SK-N-MC (cell line): ENCODE data around the gene DLG1.
A peak's percentile ranks its signal among the peaks of the same experiment; 100 is the strongest.

Experiments used
- DNase-seq: peaks from one replicate; pipeline ENCODE4 v3.0.0-alpha.2; 2011; ENCODE audit warnings: low read depth, low spot score
- H3K27ac ChIP-seq: fragments of 200-600 bp; sonication (generic); 2 replicates; pipeline ENCODE4 v1.5.1; 2016; ENCODE audit warnings: mixed run types
- H3K36me3 ChIP-seq: fragments of 200-600 bp; sonication (generic); 2 replicates; pipeline ENCODE4 v1.6.1; 2017; ENCODE audit warnings: antibody characterized with exemption, low read length, mixed read lengths; ENCODE audit not compliant: insufficient read depth
- H3K4me3 ChIP-seq: fragments of 200-600 bp; sonication (generic); 2 replicates; pipeline ENCODE4 v1.5.1; 2016
- H3K9ac ChIP-seq: fragments of 200-600 bp; sonication (generic); 2 replicates; pipeline ENCODE4 v1.8.0; 2017; ENCODE audit warnings: mixed run types, mixed read lengths; ENCODE audit not compliant: insufficient read length
- H3K9me3 ChIP-seq: fragments of 200-600 bp; sonication (generic); 2 replicates; pipeline ENCODE4 v1.6.1; 2017; ENCODE audit warnings: low read depth, mild to moderate bottlenecking, antibody characterized with exemption, low read length, moderate library complexity, mixed read lengths
- EZH2 ChIP-seq: fragments of 200-600 bp; sonication (generic); IDR thresholded peaks from one replicate; pipeline ENCODE4 v1.6.1; 2017; ENCODE audit warnings: antibody characterized with exemption
- FOXP2 ChIP-seq: optimal IDR thresholded peaks from 2 replicates; pipeline ENCODE3; 2011; ENCODE audit warnings: mild to moderate bottlenecking, moderate library complexity; ENCODE audit not compliant: insufficient read depth; ENCODE audit errors: extremely low read length, control extremely low read depth
- POLR2AphosphoS5 ChIP-seq: IDR thresholded peaks from 2 replicates; pipeline ENCODE4 v1.6.1; 2012; ENCODE audit warnings: mild to moderate bottlenecking, low read depth, low read length, borderline replicate concordance

DLG1 gene

GRCh38 chr3:197253238-197253947 lies 45.0 kb downstream of the DLG1 start:
- DNase-seq = no peak
- no peak overlapping the region for H3K9ac ChIP-seq
- H3K4me3 ChIP-seq = no peak overlapping the region
- H3K36me3 ChIP-seq = peaks cover 47% of the 10 kb centered on the region
- TF ChIP-seq FOXP2 (no peak), POLR2AphosphoS5 (no peak), EZH2 (no peak)
- H3K9me3 ChIP-seq = peaks cover 27% of the 10 kb centered on the region
- H3K27ac ChIP-seq = peak overlapping the region; percentile 27; the same call in 1 of the 2 replicates

GRCh38 chr3:197249542-197249941 lies 48.9 kb downstream of the DLG1 start:
- H3K36me3 ChIP-seq = peaks cover 85% of the 10 kb centered on the region
- no peak overlapping the region for H3K9ac ChIP-seq
- DNase-seq = no peak
- H3K4me3 ChIP-seq = no peak overlapping the region
- H3K9me3 ChIP-seq = peaks cover 40% of the 10 kb centered on the region
- TF ChIP-seq EZH2 (no peak), FOXP2 (no peak), POLR2AphosphoS5 (no peak)
- no peak overlapping the region for H3K27ac ChIP-seq

- Histone ChIP-seq H3K27ac (no peak overlapping the region), H3K36me3 (peaks cover 97% of the 10 kb centered on the region), H3K9me3 (peaks cover 49% of the 10 kb centered on the region), H3K9ac (no peak overlapping the region), H3K4me3 (no peak overlapping the region)
- DNase-seq = no peak
- no peak for TF ChIP-seq FOXP2
- TF ChIP-seq POLR2AphosphoS5 = no peak
- TF ChIP-seq EZH2 = no peak
These were observed 50.1 kb downstream of the DLG1 start for GRCh38 chr3:197248341-197248740.

- no peak overlapping the region for H3K27ac ChIP-seq
- TF ChIP-seq EZH2 = no peak
- no peak for TF ChIP-seq POLR2AphosphoS5
- no peak for TF ChIP-seq FOXP2
- H3K36me3 ChIP-seq = peaks cover 73% of the 10 kb centered on the region
- peaks cover 52% of the 10 kb centered on the region for H3K9me3 ChIP-seq
- H3K9ac ChIP-seq = no peak overlapping the region
- no peak for DNase-seq
- H3K4me3 ChIP-seq = no peak overlapping the region
These were observed 53.7 kb downstream of the DLG1 start for GRCh38 chr3:197244751-197245150.

DNA sequence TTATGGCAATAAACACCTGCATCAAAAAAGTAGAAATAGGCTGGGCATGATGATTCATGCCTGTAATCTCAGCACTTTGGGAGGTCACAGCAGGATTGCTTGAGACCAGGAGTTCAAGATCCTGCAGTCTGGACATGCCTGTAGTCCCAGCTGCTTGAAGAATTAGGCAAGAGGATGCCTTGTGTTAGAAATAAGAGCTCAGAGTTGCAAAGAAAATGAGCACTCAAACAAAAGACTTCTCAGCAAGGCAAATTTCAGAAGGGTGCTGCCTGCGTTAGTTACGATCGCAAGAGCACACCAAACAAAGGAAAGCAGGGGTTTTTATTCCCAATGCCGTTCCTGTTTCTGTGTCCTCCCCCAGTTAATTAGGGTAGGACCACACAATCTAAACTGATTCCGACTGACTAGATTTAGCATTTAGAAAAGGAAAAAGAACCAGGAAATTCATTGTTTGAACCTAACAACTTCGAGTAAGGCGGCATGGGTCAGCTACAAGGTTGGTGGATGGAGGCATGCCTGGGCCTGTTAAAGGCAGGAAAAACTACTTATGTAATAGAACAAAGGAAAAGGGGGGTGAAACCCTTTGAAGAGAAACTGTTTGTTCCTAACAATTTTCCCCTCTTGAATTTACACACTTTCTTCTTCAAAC lies 55.5 kb downstream of the DLG1 start:
- no peak overlapping the region for H3K9ac ChIP-seq
- peaks cover 70% of the 10 kb centered on the region for H3K36me3 ChIP-seq
- H3K9me3 ChIP-seq = peaks cover 48% of the 10 kb centered on the region
- no peak overlapping the region for H3K4me3 ChIP-seq
- TF ChIP-seq FOXP2 = no peak
- TF ChIP-seq POLR2AphosphoS5 = no peak
- TF ChIP-seq EZH2 = no peak
- DNase-seq = no peak
- no peak overlapping the region for H3K27ac ChIP-seq

GRCh38 chr3:197241173-197241572 lies 57.2 kb downstream of the DLG1 start:
- DNase-seq = no peak
- Histone ChIP-seq H3K9me3 (peaks cover 48% of the 10 kb centered on the region), H3K36me3 (peaks cover 70% of the 10 kb centered on the region), H3K27ac (no peak overlapping the region), H3K9ac (no peak overlapping the region), H3K4me3 (no peak overlapping the region)
- TF ChIP-seq POLR2AphosphoS5 (no peak), EZH2 (no peak), FOXP2 (no peak)

GRCh38 chr3:197239857-197240256 lies 58.6 kb downstream of the DLG1 start:
- H3K36me3 ChIP-seq = peaks cover 70% of the 10 kb centered on the region
- no peak overlapping the region for H3K9ac ChIP-seq
- H3K9me3 ChIP-seq = peaks cover 53% of the 10 kb centered on the region
- TF ChIP-seq FOXP2 = no peak
- no peak for TF ChIP-seq EZH2
- TF ChIP-seq POLR2AphosphoS5 = no peak
- H3K27ac ChIP-seq = no peak overlapping the region
- H3K4me3 ChIP-seq = no peak overlapping the region
- DNase-seq = no peak

DNA sequence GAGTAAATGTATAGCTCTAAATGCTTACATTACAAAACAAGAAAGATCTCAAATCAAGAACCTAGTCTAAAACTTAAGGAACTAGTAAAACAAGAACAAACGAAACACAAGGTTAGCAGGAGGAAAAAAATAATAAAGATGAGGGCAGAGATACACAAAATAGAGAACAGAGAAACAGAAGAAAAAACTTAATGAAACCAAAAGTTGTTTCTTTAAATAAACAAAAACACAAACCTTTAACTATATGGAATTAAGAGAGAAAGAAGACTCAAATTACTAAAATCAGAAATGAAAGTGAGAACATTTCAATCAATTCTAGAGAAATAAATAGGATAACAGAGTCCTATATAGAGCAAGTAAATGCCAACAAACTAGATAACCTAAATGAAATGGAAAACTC lies 59.6 kb downstream of the DLG1 start:
- TF ChIP-seq FOXP2 (no peak), POLR2AphosphoS5 (no peak), EZH2 (no peak)
- Histone ChIP-seq H3K27ac (no peak overlapping the region), H3K9me3 (peaks cover 46% of the 10 kb centered on the region), H3K4me3 (no peak overlapping the region), H3K9ac (no peak overlapping the region), H3K36me3 (peaks cover 70% of the 10 kb centered on the region)
- DNase-seq = no peak

GRCh38 chr3:197237897-197238296 lies 60.5 kb downstream of the DLG1 start:
- TF ChIP-seq POLR2AphosphoS5 (no peak), EZH2 (no peak), FOXP2 (no peak)
- Histone ChIP-seq H3K27ac (no peak overlapping the region), H3K9ac (no peak overlapping the region), H3K36me3 (peaks cover 64% of the 10 kb centered on the region), H3K4me3 (no peak overlapping the region), H3K9me3 (peaks cover 37% of the 10 kb centered on the region)
- no peak for DNase-seq
